Mucosa of descending colon (tissue), 3 donors: Measurements from ENCODE around the gene PLXNB3. TPM values are rescaled to one million over a fixed set of nuclear protein-coding genes. Genes with fewer than 3 reads are reported as not detected.

Experiments
- ATAC-seq: fragments of 200-7000 bp; cut with Tn5 transposase; one replicate; pipeline ENCODE4 v1.9.1; 2020; ENCODE audit warnings: mild to moderate bottlenecking, moderate library complexity
- DNase-seq, 3 donors: peaks; one replicate each; pipeline ENCODE4 v3.0.0-alpha.2; 2020
- H3K36me3 ChIP-seq: fragments of 200-600 bp; one replicate; pipeline ENCODE4 v1.8.0; 2021; ENCODE audit warnings: low read depth, mild to moderate bottlenecking
- H3K4me1 ChIP-seq: fragments of 200-600 bp; one replicate; pipeline ENCODE4 v1.8.0; 2021; ENCODE audit warnings: low read depth, mild to moderate bottlenecking
- H3K4me3 ChIP-seq: fragments of 200-600 bp; one replicate; pipeline ENCODE4 v1.8.0; 2021; ENCODE audit warnings: mild to moderate bottlenecking
- H3K9me3 ChIP-seq: fragments of 200-600 bp; one replicate; pipeline ENCODE4 v1.8.0; 2021; ENCODE audit warnings: mild to moderate bottlenecking
- intact Hi-C, 2 donors: fragments of 100-400 bp; cut with DNase I in 1 of 2; cut with micrococcal nuclease in 1 of 2; formaldehyde crosslinking; loops; one replicate each; pipeline versions ENCODE4 v1.11.0 to v1.11.1; 2022; cut with DNase I, micrococcal nuclease
- total RNA-seq, 3 donors: library from RNA; stranded (reverse); fragmentation: NEBNext Ultra II Directional in 2 of 3; extraction: Animal tissue kit (Norgen Biotek cat#: 25700) in 2 of 3; gene quantifications; one replicate each; pipeline versions ENCODE4 v1.2.1 to v1.2.4, GENCODE V29; 2021 to 2023
- TF ChIP-seq, protein P1 (sequence below): fragments of 200-600 bp; IDR thresholded peaks from one replicate; pipeline ENCODE4 v1.8.0; 2022; ENCODE audit warnings: antibody characterized with exemption, mild to moderate bottlenecking
- donor health status: DM: no; HTN: no; CAD: no; lungs with moderate emphysema.
- donor health status: DM: no; HTN: no; CAD: no.
- donor health status: DM: no; HTN: yes; CAD: no.

Gene PLXNB3
- total RNA-seq, 3 donors from 2014 or later: 3.0 to 44.9 (median 3.3) TPM

DNA sequence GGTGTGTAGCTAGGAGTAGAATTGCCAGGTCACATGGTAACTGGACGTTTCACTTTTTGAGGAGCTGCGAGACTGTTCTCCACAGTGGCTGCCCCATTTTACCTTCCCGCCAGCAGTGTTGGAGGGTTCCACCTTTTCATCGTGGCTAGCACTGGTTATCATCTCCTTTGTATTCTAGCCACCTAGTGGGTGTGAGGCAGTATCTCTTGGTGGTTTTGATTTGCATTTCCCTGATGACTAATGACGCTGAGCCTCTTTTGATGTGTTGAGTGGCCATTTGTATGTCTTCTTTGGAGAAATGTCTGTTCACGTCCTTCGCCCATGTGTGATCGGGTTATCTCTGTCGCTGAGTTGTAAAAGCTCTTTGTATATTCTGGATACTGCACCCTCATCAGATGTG is 28.8 kb upstream of the PLXNB3 start:
- TF ChIP-seq, protein P1, sequence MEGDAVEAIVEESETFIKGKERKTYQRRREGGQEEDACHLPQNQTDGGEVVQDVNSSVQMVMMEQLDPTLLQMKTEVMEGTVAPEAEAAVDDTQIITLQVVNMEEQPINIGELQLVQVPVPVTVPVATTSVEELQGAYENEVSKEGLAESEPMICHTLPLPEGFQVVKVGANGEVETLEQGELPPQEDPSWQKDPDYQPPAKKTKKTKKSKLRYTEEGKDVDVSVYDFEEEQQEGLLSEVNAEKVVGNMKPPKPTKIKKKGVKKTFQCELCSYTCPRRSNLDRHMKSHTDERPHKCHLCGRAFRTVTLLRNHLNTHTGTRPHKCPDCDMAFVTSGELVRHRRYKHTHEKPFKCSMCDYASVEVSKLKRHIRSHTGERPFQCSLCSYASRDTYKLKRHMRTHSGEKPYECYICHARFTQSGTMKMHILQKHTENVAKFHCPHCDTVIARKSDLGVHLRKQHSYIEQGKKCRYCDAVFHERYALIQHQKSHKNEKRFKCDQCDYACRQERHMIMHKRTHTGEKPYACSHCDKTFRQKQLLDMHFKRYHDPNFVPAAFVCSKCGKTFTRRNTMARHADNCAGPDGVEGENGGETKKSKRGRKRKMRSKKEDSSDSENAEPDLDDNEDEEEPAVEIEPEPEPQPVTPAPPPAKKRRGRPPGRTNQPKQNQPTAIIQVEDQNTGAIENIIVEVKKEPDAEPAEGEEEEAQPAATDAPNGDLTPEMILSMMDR: no peak
- intact Hi-C loops: no loop called here
- Histone ChIP-seq H3K4me1 (no peaks in the 10 kb centered on the region), H3K4me3 (no peak overlapping the region), H3K9me3 (no peaks in the 10 kb centered on the region), H3K36me3 (no peaks in the 10 kb centered on the region)
- ATAC-seq: no peak
- no peak for DNase-seq

DNA sequence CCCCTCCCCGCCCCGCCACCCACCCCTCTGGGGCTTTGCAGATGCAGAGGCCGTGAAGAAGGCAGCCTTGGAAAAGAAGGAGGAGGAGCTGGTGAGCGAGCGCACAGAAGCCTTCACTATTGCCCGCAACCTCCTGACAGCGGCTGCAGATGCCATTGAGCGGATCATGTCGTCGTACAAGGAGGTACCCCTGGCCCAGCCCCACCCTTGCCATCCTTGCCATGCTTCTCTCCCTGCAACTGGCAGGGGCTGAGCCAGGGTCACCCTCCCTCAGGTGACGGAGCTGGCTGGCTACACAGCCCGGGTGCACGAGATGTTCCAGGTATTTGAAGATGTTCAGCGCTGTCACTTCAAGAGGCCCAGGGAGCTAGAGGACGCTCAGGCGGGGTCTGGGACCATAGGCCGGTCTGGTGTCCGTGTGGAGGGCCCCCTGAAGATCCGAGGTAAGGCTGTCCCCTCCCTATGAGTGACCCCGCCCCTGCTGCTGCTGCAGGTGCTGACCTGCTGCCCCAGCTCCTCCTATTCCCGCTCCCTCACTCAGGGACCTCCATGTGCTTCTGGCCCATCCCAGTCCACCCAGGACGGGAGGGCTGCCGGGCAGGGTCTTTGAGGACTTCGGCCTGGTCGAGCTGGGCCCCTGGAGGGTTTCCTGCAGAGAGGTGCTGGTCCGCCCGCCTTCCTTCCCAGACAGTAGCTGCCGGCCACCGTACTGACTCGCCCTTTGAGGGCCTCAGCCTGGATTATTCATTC is 27.8 kb upstream of the PLXNB3 start:
- H3K4me1 ChIP-seq: no peaks in the 10 kb centered on the region
- H3K9me3 ChIP-seq: no peaks in the 10 kb centered on the region
- TF ChIP-seq, protein P1: no peak
- DNase-seq: no peak
- no peak for ATAC-seq
- no peak overlapping the region for H3K4me3 ChIP-seq
- no peaks in the 10 kb centered on the region for H3K36me3 ChIP-seq
- intact Hi-C loops: no loop called here

DNA sequence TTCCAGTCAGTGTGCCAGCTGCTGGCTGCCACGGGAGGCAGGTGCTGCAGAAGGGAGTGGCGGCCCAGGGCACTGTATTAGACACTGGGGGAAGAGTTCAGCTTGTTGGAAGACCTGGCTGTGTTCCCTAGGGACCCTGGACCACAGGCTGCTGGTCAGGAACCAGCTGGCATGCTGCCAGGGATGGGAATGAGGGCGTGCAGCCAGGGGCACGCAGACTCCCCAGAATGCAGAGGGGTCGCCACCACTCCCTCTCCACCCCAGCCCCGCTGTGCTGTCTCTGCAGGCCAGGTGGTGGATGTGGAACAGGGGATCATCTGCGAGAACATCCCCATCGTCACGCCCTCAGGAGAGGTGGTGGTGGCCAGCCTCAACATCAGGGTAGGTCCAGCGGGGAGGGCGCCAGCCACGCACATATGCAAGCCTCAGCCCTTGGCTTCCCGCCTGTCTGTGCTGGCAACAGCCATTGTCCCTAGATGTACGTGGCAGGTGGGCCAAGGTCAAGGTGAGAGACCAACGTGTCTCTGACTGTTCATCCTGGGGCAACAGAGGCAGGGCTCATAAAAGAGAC is 27.1 kb upstream of the PLXNB3 start:
- no peak for ATAC-seq
- intact Hi-C loops: no loop called here

DNA sequence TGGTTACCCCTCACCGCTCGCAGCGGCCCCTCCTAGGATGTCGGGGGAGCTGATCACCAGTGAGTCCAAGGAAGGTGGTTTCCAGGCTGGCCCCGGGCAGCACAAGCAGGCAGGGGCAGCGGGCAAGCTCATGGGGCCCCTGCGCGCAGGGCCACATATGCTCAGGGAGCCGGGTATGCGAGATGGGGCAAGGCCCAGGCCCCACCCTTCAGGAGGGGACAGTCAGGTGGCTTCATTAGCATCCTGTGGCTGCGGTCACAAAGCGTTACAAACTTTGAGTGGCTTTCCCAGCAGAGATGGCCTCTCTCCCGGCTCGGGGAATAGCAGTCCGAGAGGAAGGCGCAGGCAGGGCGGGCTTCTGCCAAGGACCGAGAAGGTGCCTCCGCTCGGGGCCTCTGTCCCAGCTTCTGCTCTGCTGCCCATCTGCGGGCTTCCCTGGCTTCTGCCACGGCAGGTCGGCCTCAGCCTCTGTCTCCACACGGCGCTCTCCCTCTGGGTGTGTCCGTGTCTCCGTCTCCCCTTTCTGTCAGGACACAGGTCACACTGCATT is 25.9 kb upstream of the PLXNB3 start:
- no peaks in the 10 kb centered on the region for H3K4me1 ChIP-seq
- DNase-seq (no peak), ATAC-seq (no peak)
- no peak overlapping the region for H3K4me3 ChIP-seq
- no peaks in the 10 kb centered on the region for H3K9me3 ChIP-seq
- intact Hi-C loops: no loop called here
- no peaks in the 10 kb centered on the region for H3K36me3 ChIP-seq
- TF ChIP-seq, protein P1: no peak

More for the DNA sequence above, 27.1 kb upstream of the PLXNB3 start:
- no peaks in the 10 kb centered on the region for H3K36me3 ChIP-seq
- H3K9me3 ChIP-seq: no peaks in the 10 kb centered on the region
- no peak overlapping the region for H3K4me3 ChIP-seq
- no peak for DNase-seq
- TF ChIP-seq, protein P1: no peak
- H3K4me1 ChIP-seq: no peaks in the 10 kb centered on the region

DNA sequence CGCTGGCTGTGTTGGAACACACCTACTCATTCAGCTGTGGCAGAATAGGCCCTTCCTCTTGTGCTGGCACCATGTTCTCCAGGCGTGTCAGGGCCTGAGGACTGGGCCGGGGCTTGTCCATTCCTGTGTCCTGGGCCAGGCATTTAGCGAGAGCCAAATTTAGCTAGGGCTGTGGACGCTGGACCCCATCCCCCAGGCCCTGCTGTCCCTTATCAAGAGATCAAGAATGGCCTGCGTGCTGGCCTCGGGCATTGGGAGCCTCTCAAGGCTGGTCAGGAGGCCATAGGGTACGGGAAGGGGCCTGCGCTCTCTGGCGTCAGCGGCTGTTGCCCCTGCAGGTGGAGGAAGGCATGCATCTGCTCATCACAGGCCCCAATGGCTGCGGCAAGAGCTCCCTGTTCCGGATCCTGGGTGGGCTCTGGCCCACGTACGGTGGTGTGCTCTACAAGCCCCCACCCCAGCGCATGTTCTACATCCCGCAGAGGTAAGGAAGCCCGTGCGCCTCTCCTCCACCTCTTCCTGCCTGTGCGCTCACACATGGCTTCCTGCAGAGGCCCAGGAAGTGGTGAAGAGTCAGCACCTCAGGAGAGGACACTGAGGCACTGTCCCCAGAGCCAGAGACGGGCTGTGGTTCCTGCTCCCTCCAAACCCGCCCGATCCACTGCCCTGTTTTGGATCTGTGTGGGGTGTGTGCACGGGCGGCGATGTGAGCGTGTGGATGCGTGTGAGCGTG is 24.1 kb upstream of the PLXNB3 start:
- no peaks in the 10 kb centered on the region for H3K36me3 ChIP-seq
- ATAC-seq: peak; percentile 48

More for the DNA sequence above, 24.1 kb upstream of the PLXNB3 start:
- no peaks in the 10 kb centered on the region for H3K9me3 ChIP-seq
- intact Hi-C loops: no loop called here
- no peak for DNase-seq
- TF ChIP-seq, protein P1: no peak
- no peaks in the 10 kb centered on the region for H3K4me1 ChIP-seq
- H3K4me3 ChIP-seq: no peak overlapping the region
